Stimulated activated naive CD8-positive, alpha-beta T cell treated with anti-CD3 and anti-CD28 coated beads, Interleukin-15, amount 100 ng/mL, for 72 hours (primary cell): ENCODE measurements around the gene APOL6.
"Not testable (repeated sequence)": the region's sequence is repeated elsewhere in the genome, so short reads cannot be mapped to it uniquely, and the experiment has no call there.

Experiments used
- ATAC-seq: fragments of 150-1000 bp; cut with Tn5 transposase; 2 replicates; pipeline ENCODE4 v1.10.0; 2021; ENCODE audit warnings: mild to moderate bottlenecking, moderate library complexity
- DNase-seq, 2 donors: peaks; one replicate each; pipeline ENCODE4 v3.0.0; 2021 to 2022
- H3K27ac Mint-ChIP-seq, 2 donors: one replicate each; pipeline ENCODE4 v1.8.0; 2022; ENCODE audit warnings: mild to moderate bottlenecking in 2 of 2, mixed read lengths in 2 of 2, moderate library complexity in 2 of 2
- H3K27me3 Mint-ChIP-seq: one replicate; pipeline ENCODE4 v1.8.0; 2022; ENCODE audit warnings: mixed read lengths
- H3K4me1 Mint-ChIP-seq: one replicate; pipeline ENCODE4 v1.8.0; 2022; ENCODE audit warnings: mild to moderate bottlenecking, mixed read lengths
- H3K4me3 Mint-ChIP-seq, 2 donors: one replicate each; pipeline ENCODE4 v1.8.0; 2022; ENCODE audit warnings: mild to moderate bottlenecking in 2 of 2, mixed read lengths in 2 of 2, moderate library complexity in 1 of 2
- H3K9me3 Mint-ChIP-seq, 2 donors: one replicate each; pipeline ENCODE4 v1.8.0; 2022; ENCODE audit warnings: mixed read lengths in 2 of 2

Gene APOL6

DNA sequence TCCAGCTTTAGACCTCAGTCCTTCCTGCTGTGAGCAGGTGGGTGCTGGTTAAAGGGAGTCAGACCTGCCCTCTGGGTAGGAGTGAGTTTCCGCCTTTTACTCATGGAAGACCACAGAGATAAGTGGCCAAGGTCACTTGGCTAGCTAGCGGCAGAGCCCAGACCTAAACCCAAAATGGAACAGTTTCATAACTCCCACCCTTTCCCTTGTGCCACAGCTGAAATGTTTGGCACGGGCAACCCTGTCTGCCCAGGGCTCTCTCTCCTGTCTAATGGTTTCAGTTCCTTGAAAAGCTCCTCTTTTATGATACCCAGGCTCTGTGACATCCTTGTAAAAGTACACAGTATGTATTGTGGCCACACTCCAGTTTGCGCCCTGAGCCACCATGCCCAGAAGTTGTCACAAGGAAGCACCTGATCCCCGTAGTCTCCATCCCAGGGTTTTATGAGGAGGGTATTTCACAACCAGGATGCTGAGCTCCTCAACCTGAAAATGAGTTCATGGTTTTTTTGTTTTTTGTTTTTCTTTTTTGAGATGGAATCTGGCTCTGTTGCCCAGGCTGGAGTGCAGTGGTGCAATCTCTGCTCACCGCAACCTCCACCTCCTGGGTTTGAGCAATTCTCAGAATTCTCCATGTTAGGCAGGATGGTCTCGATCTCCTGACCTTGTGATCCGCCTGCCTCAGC is 36.2 kb upstream of the APOL6 start:
- no peaks in the 10 kb centered on the region for H3K9me3 Mint-ChIP-seq
- peaks cover 15% of the 10 kb centered on the region for H3K4me1 Mint-ChIP-seq
- DNase-seq (peak in 1 of 2 donors; percentile 26), ATAC-seq (peak; percentile 78)
- peak overlapping the region; percentile 47 to 71 for H3K27ac Mint-ChIP-seq
- H3K4me3 Mint-ChIP-seq = no peak overlapping the region
- H3K27me3 Mint-ChIP-seq = peaks cover 42% of the 10 kb centered on the region

DNA sequence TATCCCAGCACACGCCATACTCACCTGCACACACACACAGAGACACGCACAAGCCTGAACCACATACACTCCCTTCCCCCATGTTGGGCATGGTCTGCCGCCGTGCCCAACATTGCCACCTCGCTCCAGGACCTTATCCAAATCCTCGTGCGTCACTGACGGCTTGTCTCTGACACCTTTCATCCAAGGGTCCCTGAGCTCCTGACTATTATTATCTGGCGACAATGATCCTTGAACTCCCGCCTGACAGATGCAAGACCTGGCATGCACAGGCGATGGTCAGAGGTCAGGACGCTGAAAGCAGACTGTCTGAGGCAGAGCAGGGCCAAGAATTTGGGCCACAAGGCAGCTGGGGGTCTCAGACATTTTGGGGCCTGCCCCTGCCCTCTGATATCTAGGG is 35.3 kb upstream of the APOL6 start:
- Mint-ChIP-seq H3K27ac (no peak overlapping the region), H3K27me3 (peaks cover 35% of the 10 kb centered on the region), H3K4me1 (peaks cover 15% of the 10 kb centered on the region), H3K4me3 (no peak overlapping the region), H3K9me3 (no peaks in the 10 kb centered on the region)
- no peak for ATAC-seq
- DNase-seq = no peak

DNA sequence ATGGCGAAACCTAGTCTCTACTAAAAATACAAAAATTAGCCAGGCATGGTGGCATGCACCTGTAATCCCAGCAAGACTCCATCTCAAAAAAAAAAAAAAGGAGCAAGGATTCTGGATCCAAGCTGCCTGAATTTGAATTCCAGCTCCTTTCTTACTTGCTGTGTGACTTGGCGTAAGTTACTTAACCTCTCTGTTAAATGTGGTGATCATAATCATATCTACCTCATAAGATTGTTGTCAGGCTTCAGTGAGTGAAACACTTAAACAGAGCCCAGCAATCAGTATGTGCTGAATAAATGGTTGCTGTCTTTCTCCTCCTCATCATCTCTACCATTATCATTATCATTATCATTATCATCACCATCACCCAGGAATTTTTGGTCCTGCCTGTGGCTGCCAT is 33.8 kb upstream of the APOL6 start:
- Mint-ChIP-seq H3K4me1 (peaks cover 15% of the 10 kb centered on the region), H3K27me3 (peaks cover 20% of the 10 kb centered on the region), H3K4me3 (no peak overlapping the region), H3K27ac (no peak overlapping the region), H3K9me3 (no peaks in the 10 kb centered on the region)
- no peak for DNase-seq
- no peak for ATAC-seq

DNA sequence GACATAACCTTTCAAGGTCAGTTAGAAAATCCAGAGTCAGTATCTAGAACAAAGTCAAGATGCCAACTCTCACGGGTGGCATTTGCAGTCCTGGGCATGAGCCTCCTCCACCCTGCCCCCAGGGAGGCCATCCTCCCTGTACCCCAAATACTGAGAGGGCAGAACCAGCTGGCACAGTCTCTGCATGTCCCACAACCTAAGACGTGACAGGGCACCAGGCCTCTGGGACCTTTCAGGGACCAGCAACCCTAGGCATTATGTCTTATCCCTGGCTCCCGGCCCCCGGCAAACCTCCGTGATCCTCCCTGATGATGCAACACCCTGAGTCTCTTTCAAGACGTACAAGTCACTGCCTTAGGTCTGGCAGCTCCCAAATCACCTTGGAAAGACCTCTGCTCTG is 33.1 kb upstream of the APOL6 start:
- ATAC-seq = no peak
- Mint-ChIP-seq H3K4me3 (no peak overlapping the region), H3K4me1 (peaks cover 15% of the 10 kb centered on the region), H3K27ac (no peak overlapping the region), H3K27me3 (peaks cover 16% of the 10 kb centered on the region), H3K9me3 (no peaks in the 10 kb centered on the region)
- no peak for DNase-seq

DNA sequence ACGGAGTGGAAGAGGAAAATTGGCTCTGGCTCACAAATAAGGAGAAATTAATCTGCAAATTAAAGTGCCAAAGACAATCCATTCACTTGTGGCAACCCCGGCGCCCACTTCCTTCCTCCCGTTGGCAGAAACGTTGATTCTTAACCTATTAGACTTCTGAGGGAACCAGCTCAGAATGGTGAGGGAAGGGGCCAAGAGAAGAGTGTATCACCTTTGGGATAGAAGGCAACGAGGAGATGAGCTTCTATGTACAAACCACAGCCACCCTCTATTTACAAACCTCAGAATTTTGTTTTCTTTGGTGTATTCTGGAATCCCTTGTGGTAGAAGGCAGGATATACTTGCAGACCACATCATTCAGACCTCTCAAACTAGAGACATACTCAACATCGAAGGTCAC is 32.2 kb upstream of the APOL6 start:
- no peak overlapping the region for H3K27ac Mint-ChIP-seq
- peaks cover 13% of the 10 kb centered on the region for H3K4me1 Mint-ChIP-seq
- H3K9me3 Mint-ChIP-seq = no peaks in the 10 kb centered on the region
- no peak overlapping the region for H3K4me3 Mint-ChIP-seq
- peaks cover 7% of the 10 kb centered on the region for H3K27me3 Mint-ChIP-seq
- ATAC-seq (no peak), DNase-seq (no peak)

DNA sequence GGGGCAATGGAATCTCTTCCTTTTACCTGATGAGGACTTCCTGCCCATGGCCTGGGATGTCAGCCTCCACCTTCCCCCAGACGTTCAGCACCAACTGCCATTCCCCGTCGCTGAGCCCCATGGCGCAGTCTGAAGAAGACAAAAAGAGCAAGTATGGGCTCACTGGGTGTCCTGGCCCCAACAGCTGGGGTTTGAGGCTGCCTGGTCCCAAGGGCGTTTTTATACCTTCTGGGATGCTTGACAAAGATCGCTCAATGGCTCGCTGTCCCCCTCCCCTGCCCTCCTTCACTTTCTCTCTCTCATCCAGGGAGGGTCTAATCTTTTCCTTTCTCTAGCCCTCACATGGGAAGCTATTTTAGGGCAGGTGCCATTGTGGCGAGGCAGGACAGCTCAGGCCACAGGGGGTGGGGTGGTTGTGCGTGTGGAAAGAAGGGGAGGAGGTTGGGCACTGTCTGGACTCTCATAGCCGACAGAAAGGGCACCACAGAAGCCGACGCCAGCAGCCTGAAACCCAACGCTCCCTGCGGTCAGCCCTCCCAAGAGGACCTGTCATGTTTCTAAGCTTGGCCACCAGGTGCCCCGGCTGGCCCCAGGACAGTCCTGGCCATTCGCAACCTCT is 31.0 kb upstream of the APOL6 start, which contains the start of gene MB:
TSS of gene MB (minus strand) at position 193 of the 619 bp plus-strand sequence. CDS start at position 121, 72 bp downstream.
- no peak within 1 kb of the TSS for H3K4me3 Mint-ChIP-seq
- no peak for ATAC-seq
- no peak for DNase-seq
- H3K27ac Mint-ChIP-seq = no peak within 1 kb of the TSS
- no peaks in the 10 kb centered on the region for H3K27me3 Mint-ChIP-seq
- no peaks in the 10 kb centered on the region for H3K9me3 Mint-ChIP-seq
- peaks cover 1% of the 10 kb centered on the region for H3K4me1 Mint-ChIP-seq

DNA sequence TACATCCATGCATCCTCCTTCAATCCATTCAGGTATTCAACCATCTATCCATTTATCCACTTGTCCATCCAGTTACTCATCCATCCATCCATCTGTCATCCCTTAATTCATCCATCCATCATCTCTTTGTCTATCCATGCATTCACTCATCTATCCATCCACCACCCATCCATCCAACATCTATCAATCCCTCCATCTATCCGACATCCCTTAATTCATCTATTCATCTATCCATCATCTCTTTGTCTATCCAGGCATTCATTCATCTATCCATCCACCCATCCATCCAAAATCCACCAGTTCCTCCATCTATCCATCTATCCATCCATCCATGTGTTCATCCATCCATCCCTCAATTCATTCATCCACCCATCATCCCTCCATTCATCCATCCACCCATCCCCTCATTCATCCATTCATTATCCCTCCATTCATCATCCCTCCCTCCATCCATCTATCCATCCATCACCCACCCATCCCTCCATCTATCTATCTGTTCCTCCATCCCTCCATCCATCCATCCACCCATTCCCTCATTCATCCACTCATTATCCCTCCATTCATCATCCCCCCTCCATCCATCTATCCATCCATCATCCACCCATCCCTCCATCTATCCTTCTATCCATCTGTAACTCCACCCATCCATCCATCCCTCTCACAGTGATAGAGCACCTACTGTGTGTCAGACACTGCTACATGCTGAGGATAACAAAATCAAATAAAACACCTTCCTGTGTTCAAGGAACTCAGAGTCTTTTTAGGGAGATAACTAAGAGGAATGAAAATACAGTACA is 29.6 kb upstream of the APOL6 start:
- no peak overlapping the region for H3K27ac Mint-ChIP-seq
- H3K4me1 Mint-ChIP-seq = peaks cover 6% of the 10 kb centered on the region
- H3K4me3 Mint-ChIP-seq = no peak overlapping the region
- no peaks in the 10 kb centered on the region for H3K9me3 Mint-ChIP-seq
- no peaks in the 10 kb centered on the region for H3K27me3 Mint-ChIP-seq
- ATAC-seq (no peak), DNase-seq (no peak)

DNA sequence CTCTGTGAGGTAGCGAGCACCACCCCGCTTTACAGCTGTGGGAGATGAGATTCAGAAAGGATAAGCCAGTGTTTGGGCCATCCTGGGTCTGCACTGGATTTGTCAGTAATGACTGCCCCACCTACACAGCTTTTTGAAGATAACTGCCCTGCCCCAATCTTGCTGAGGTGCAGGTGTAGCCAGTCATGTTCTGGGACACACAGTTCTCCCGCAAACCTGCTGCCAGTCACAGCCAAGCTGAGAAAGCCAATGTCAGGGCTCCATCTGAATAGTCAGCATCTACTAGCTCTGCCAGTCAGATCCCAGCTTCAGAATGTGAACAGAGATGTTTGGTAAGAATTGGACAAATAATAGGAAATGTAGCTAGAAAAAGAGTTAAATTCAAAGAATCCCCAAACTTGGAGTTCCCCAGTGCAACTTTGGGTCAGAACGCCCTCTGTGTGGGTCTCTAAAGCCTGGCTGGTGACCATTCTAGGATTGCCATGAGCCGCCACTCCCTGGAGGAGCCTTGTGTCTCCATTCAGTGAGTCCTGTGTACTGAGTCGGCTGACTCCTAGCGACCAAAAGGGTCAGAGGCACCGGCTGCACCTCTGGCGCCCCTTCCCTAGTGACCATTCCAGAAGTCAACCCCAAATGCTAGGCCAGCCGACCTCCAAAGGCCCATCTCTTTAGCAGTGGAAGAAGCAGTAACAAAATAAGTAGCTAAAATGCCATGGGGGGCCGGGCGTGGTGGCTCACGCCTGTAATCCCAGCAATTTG is 28.7 kb upstream of the APOL6 start:
- Mint-ChIP-seq H3K9me3 (no peaks in the 10 kb centered on the region), H3K4me1 (peaks cover 6% of the 10 kb centered on the region), H3K27ac (no peak overlapping the region), H3K27me3 (no peaks in the 10 kb centered on the region), H3K4me3 (no peak overlapping the region)
- DNase-seq (no peak), ATAC-seq (no peak)

DNA sequence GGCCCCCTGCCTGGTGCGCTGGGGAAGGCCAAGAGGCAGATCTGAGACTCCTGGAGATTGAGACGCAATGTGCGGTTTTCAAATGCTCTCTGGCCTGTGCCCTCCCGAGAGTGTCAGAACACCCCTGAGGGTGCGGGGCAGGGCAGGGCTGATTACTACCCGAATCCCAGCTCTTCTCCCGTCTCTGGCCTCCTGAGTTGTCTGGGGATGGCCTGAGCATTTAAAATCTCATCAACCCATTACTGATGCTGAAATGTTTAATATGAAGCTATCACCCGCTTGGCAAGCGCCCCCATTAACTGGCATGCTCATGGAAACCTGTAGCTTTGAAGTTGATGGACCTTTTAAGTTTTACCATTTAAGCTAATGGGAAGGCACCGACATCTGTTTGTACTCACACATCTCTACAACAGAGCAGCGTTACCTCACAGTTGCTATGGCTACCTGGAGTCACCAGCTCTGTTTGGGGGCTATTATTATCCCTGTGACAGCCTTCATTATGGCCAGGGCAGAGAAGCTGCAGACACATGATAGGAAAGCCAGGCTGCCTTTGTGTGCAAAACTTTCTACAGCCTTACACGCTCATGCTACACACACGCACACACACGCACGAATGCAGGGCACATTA is 27.5 kb upstream of the APOL6 start:
- Mint-ChIP-seq H3K27ac (no peak overlapping the region), H3K27me3 (no peaks in the 10 kb centered on the region), H3K4me1 (peaks cover 6% of the 10 kb centered on the region), H3K9me3 (no peaks in the 10 kb centered on the region), H3K4me3 (no peak overlapping the region)
- no peak for ATAC-seq
- no peak for DNase-seq

DNA sequence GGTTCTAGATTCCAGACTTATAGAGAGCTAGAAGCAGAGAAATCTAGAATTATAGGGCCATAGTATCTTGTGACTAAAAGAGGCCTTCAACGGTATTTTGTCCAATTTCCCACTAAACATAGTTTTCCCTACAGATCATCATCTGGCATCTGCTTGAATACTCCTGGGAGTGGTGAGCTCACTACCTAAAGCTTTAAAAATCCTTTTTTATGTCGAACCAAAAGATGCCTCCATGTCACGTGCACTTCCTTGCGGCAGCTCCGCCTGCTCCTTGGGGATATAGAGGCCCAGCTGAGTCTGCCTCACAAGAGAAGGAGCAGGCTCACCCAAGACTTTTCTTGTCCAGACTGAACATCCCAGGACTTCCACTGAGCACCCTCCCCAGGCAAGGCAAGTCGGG is 26.8 kb upstream of the APOL6 start:
- peaks cover 6% of the 10 kb centered on the region for H3K4me1 Mint-ChIP-seq
- ATAC-seq = no peak
- H3K27me3 Mint-ChIP-seq = no peaks in the 10 kb centered on the region
- no peaks in the 10 kb centered on the region for H3K9me3 Mint-ChIP-seq
- H3K27ac Mint-ChIP-seq = no peak overlapping the region
- H3K4me3 Mint-ChIP-seq = no peak overlapping the region
- no peak for DNase-seq

DNA sequence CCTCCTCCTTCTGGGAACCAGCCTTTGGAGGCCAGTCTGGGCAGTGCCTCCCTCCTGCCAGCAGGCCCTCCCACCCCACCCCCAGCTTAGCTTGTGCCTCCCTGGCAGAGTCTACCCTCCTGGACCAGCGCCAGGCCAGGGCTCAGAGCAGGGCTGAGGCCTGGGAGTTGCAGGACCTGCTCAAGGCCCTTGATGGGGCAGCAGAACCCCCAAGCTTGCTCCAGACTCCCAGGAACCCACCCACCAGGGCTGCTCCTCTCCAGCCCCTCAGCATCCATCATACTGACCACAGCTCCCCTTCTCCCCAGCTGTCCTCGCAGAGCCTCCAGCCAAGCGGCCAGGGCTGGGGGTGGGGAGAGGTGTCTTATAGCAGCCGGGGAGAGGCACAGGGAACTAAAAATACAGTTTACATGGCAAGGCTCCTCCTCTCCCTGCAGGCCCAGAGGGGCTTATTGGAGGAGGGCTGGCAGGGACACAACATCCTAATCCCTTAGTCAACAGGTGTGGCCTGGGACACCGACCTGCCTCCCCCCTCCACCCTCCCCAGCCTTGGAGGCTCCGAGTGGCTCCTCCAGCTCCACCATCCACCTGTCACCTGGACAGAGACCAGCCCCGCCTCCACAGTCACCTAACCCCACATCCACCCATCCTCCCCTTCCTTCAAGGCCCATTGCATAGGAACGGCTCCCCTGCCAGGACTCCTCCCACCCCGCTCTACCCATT is 25.9 kb upstream of the APOL6 start:
- H3K4me3 Mint-ChIP-seq = no peak overlapping the region
- H3K27ac Mint-ChIP-seq = no peak overlapping the region
- H3K9me3 Mint-ChIP-seq = no peaks in the 10 kb centered on the region
- H3K27me3 Mint-ChIP-seq = no peaks in the 10 kb centered on the region
- peaks cover 12% of the 10 kb centered on the region for H3K4me1 Mint-ChIP-seq
- no peak for ATAC-seq
- no peak for DNase-seq

DNA sequence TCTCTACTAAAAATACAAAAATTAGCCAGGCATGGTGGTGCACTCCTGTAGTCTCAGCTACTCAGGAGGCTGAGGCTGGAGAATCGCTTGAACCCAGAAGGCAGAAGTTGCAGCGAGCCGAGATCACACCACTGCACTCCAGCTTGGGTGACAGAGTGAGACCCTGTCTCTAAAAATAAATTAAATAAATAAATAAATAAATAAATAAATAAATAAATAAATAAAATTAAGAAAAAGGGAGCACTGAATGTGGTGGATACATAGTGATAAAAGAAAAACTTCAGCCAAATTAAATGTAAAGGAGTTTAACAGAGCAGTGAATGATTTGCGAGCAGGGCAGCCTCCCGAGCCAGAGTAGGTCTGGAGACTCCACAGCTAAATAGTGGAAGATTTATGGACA is 24.4 kb upstream of the APOL6 start:
- H3K9me3 Mint-ChIP-seq, DNase-seq, H3K4me3 Mint-ChIP-seq, H3K27ac Mint-ChIP-seq, ATAC-seq, H3K27me3 Mint-ChIP-seq: not testable (repeated sequence)
- H3K4me1 Mint-ChIP-seq = peaks cover 19% of the 10 kb centered on the region

DNA sequence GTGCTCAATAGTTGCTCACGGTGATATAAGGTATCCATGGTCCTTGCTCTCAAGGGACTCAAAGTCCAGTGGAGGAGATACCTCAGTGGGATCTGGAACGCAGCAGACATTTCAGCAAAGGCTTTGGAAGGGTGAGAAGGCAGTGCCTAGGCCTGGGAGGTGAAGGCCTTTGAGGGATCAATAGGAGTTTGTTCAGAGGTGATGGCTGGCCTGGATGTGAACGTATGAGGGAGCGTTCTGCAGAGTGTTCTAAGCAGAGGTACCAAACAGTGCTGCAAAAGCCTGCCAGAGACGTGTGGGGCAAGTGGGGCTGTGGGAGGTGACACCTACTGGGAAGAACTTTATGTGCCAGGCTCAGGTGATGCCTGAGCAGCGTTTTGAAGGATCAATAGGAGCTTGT is 23.7 kb upstream of the APOL6 start:
- DNase-seq = no peak
- Mint-ChIP-seq H3K27me3 (no peaks in the 10 kb centered on the region), H3K27ac (no peak overlapping the region), H3K4me3 (no peak overlapping the region), H3K9me3 (peaks cover 0 to 5% of the 10 kb centered on the region in 2 donors), H3K4me1 (peaks cover 24% of the 10 kb centered on the region)
- no peak for ATAC-seq

DNA sequence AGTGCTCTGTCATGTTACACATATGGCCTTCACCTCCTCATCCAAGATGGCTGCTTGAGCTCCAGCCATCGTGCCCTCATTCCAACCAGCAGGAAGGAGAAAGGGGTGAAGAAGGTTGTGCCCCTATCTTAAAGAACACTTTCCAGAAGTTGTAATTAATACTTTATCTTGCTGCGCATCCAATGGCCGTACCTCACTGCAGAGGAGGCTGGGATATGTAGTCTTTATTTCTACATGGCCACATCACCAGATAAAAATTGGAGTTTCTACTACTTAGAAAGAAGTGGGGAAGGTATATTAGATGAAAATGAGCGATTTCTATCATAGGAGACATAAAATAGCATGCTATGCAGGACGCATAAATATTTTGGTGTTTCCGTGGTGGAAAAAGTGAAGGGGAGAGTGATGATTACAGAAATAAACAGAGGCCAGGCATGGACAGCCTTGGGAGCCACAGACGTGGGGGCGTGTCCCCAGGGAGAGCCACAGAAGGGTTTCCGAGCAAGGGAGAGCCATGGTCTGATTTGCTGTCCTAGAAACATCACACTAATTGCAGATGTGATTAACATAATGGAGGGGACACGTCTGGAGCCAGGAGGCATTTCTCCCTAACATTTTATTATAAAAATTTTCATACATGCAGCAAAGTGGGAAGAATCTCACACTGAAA is 22.3 kb upstream of the APOL6 start:
- peaks cover 0 to 5% of the 10 kb centered on the region in 2 donors for H3K9me3 Mint-ChIP-seq
- DNase-seq = no peak
- peaks cover 37% of the 10 kb centered on the region for H3K4me1 Mint-ChIP-seq
- H3K27ac Mint-ChIP-seq = no peak overlapping the region
- ATAC-seq = no peak
- no peaks in the 10 kb centered on the region for H3K27me3 Mint-ChIP-seq
- H3K4me3 Mint-ChIP-seq = no peak overlapping the region
